H9 (cell line): ENCODE results near the gene SDR39U1. TPM values are rescaled to one million over a fixed set of nuclear protein-coding genes. Genes with fewer than 3 reads are reported as not detected.

Experiments
- DNase-seq: peaks from one replicate; pipeline ENCODE4 v3.0.0-alpha.2; 2017
- H2AFZ ChIP-seq: one replicate; pipeline ENCODE4 v1.6.1; 2013; ENCODE audit warnings: mild to moderate bottlenecking, low read length, control low read depth, moderate library complexity
- H2AK5ac ChIP-seq: 2 replicates; pipeline ENCODE4 v1.6.1; 2013; ENCODE audit warnings: low read length, control low read depth, mixed read lengths; ENCODE audit not compliant: insufficient read length
- H2BK120ac ChIP-seq: one replicate; pipeline ENCODE4 v1.6.1; 2013; ENCODE audit warnings: low read depth, mild to moderate bottlenecking, low read length, control low read depth, inconsistent platforms; ENCODE audit not compliant: poor library complexity, severe bottlenecking
- H2BK12ac ChIP-seq: 2 replicates; pipeline ENCODE4 v1.6.1; 2013; ENCODE audit warnings: low read length, control low read depth, mixed read lengths, low read depth; ENCODE audit not compliant: insufficient read length
- H2BK15ac ChIP-seq: 2 replicates; pipeline ENCODE4 v1.6.1; 2013; ENCODE audit warnings: low read depth, low read length, control low read depth
- H2BK20ac ChIP-seq: one replicate; pipeline ENCODE4 v1.6.1; 2013; ENCODE audit warnings: low read depth, mild to moderate bottlenecking, low read length, control low read depth, inconsistent platforms; ENCODE audit not compliant: poor library complexity, severe bottlenecking
- H2BK5ac ChIP-seq: 2 replicates; pipeline ENCODE4 v1.6.1; 2013; ENCODE audit warnings: low read length, control low read depth, mixed read lengths; ENCODE audit not compliant: insufficient read length
- H3K14ac ChIP-seq: 2 replicates; pipeline ENCODE4 v1.6.1; 2013; ENCODE audit warnings: low read length, control low read depth; ENCODE audit not compliant: insufficient read depth
- H3K18ac ChIP-seq: 2 replicates; pipeline ENCODE4 v1.6.1; 2013; ENCODE audit warnings: low read depth, mild to moderate bottlenecking, mixed read lengths, low read length, control low read depth; ENCODE audit not compliant: insufficient read length
- H3K23ac ChIP-seq: 2 replicates; pipeline ENCODE4 v1.6.1; 2013; ENCODE audit warnings: low read length, control low read depth, mixed read lengths, low read depth; ENCODE audit not compliant: insufficient read length
- H3K23me2 ChIP-seq: 2 replicates; pipeline ENCODE4 v1.6.1; 2013; ENCODE audit warnings: low read depth, mild to moderate bottlenecking, mixed read lengths, low read length, control low read depth; ENCODE audit not compliant: insufficient read length, poor library complexity, severe bottlenecking
- H3K27ac ChIP-seq: 2 replicates; pipeline ENCODE4 v1.5.1; 2013; ENCODE audit warnings: low read length, control low read depth, mixed read lengths, low read depth; ENCODE audit not compliant: insufficient read length
- H3K27me3 ChIP-seq: 2 replicates; pipeline ENCODE4 v1.6.1; 2013; ENCODE audit warnings: low read length, control low read depth, inconsistent platforms; ENCODE audit not compliant: insufficient read depth
- H3K4ac ChIP-seq: 2 replicates; pipeline ENCODE4 v1.6.1; 2013; ENCODE audit warnings: low read depth, mild to moderate bottlenecking, control low read depth, inconsistent platforms, low read length, moderate library complexity
- H3K4me1 ChIP-seq: 2 replicates; pipeline ENCODE4 v1.6.1; 2013; ENCODE audit warnings: low read length, control low read depth, inconsistent platforms; ENCODE audit not compliant: insufficient read depth
- H3K4me2 ChIP-seq: 2 replicates; pipeline ENCODE4 v1.6.1; 2013; ENCODE audit warnings: low read length, control low read depth, mixed read lengths; ENCODE audit not compliant: insufficient read length, insufficient read depth
- H3K56ac ChIP-seq: 2 replicates; pipeline ENCODE4 v1.6.1; 2013; ENCODE audit warnings: low read depth, mild to moderate bottlenecking, mixed read lengths, low read length, control low read depth; ENCODE audit not compliant: insufficient read length
- H3K79me1 ChIP-seq: 2 replicates; pipeline ENCODE4 v1.6.1; 2013; ENCODE audit warnings: low read depth, mild to moderate bottlenecking, moderate library complexity, low read length, control low read depth, inconsistent platforms; ENCODE audit not compliant: insufficient read depth, poor library complexity, severe bottlenecking
- H3K79me2 ChIP-seq: 2 replicates; pipeline ENCODE4 v1.6.1; 2013; ENCODE audit warnings: low read length, control low read depth, inconsistent platforms; ENCODE audit not compliant: insufficient read depth
- H3K9ac ChIP-seq: 2 replicates; pipeline ENCODE4 v1.6.1; 2013; ENCODE audit warnings: low read length, control low read depth, mixed read lengths; ENCODE audit not compliant: insufficient read length; ENCODE audit errors: extremely low read depth
- H3K9me3 ChIP-seq: one replicate; pipeline ENCODE4 v1.6.1; 2013; ENCODE audit warnings: low read depth, low read length, inconsistent platforms; ENCODE audit not compliant: control insufficient read depth
- H3T11ph ChIP-seq: one replicate; pipeline ENCODE4 v1.6.1; 2013; ENCODE audit warnings: mild to moderate bottlenecking, low read length, control low read depth, inconsistent platforms
- H4K20me1 ChIP-seq: one replicate; pipeline ENCODE4 v1.6.1; 2013; ENCODE audit not compliant: control insufficient read depth, insufficient read length, insufficient read depth
- H4K5ac ChIP-seq: 2 replicates; pipeline ENCODE4 v1.6.1; 2013; ENCODE audit warnings: low read depth, mild to moderate bottlenecking, mixed read lengths, low read length, control low read depth; ENCODE audit not compliant: insufficient read length
- H4K8ac ChIP-seq: replicated peaks from 2 replicates; pipeline ENCODE4 v1.6.1; 2013; ENCODE audit warnings: low read length, control low read depth, mixed read lengths, low read depth; ENCODE audit not compliant: insufficient read length
- H4K91ac ChIP-seq: 2 replicates; pipeline ENCODE4 v1.6.1; 2013; ENCODE audit warnings: low read depth, mild to moderate bottlenecking, moderate library complexity, mixed read lengths, low read length, control low read depth; ENCODE audit not compliant: insufficient read length
- H3K27ac Mint-ChIP-seq, 3 experiments: 2 replicates in 2 of 3; 3 replicates in 1 of 3; pipeline ENCODE4 v1.8.0; 2020 to 2021; ENCODE audit warnings: mixed read lengths in 3 of 3, mild to moderate bottlenecking in 1 of 3, moderate library complexity in 1 of 3
- H3K27me3 Mint-ChIP-seq: 2 replicates; pipeline ENCODE4 v1.8.0; 2021; ENCODE audit warnings: low read depth, mild to moderate bottlenecking, moderate library complexity, mixed read lengths
- H3K36me3 Mint-ChIP-seq, 3 experiments: 2 replicates in 2 of 3; 3 replicates in 1 of 3; pipeline ENCODE4 v1.8.0; 2020 to 2021; ENCODE audit warnings: low read depth in 3 of 3, mixed read lengths in 3 of 3; ENCODE audit not compliant: insufficient read depth in 1 of 3
- H3K4me1 Mint-ChIP-seq, 2 experiments: 2 replicates each; pipeline ENCODE4 v1.8.0; 2020; ENCODE audit warnings: mixed read lengths in 2 of 2
- H3K4me3 Mint-ChIP-seq, 2 experiments: 2 replicates in 1 of 2; 3 replicates in 1 of 2; pipeline ENCODE4 v1.8.0; 2020 to 2021; ENCODE audit warnings: mild to moderate bottlenecking in 2 of 2, mixed read lengths in 2 of 2, moderate library complexity in 1 of 2
- H3K9me3 Mint-ChIP-seq, 2 experiments: 2 replicates in 1 of 2; 3 replicates in 1 of 2; pipeline ENCODE4 v1.8.0; 2020; ENCODE audit warnings: mild to moderate bottlenecking in 2 of 2, mixed read lengths in 2 of 2, moderate library complexity in 1 of 2
- CTCF ChIP-seq: fragments of 200-600 bp; sonication (generic); conservative IDR thresholded peaks from 3 replicates; pipeline ENCODE4 v1.8.0; 2021; ENCODE audit warnings: antibody characterized with exemption, mild to moderate bottlenecking
- WGBS: extraction: QIAGEN DNeasy Blood & Tissue Kit; methylation state at CpG from one replicate; pipeline ENCODE4 v1.1.7; 2013; ENCODE audit warnings: missing lambda C conversion rate, low lambda C conversion rate, mixed read lengths; ENCODE audit not compliant: insufficient read length; ENCODE audit errors: extremely low coverage; 5-methylcytosine and 5-hydroxymethylcytosine counted together
- total RNA-seq: library from RNA; stranded (reverse); gene quantifications from 2 replicates; pipeline ENCODE4 v1.2.1, GENCODE V29; 2021

The SDR39U1 gene
- total RNA-seq, 1 experiment from 2014 or later: 56.2 TPM

GRCh38 chr14:24409956-24410355 is 32.6 kb downstream of the SDR39U1 start:
- H3K27me3 Mint-ChIP-seq: no peaks in the 10 kb centered on the region
- Histone ChIP-seq H4K91ac (no peak overlapping the region), H3K4me1 (no peaks in the 10 kb centered on the region), H3K9me3 (no peaks in the 10 kb centered on the region), H3K79me2 (no peaks in the 10 kb centered on the region), H2BK5ac (no peak overlapping the region), H3K27ac (no peak overlapping the region), H2AK5ac (no peak overlapping the region), H4K8ac (no peak overlapping the region), H2AFZ (no peak overlapping the region), H3K23me2 (no peaks in the 10 kb centered on the region), H3T11ph (no peak overlapping the region), H3K4me2 (no peak overlapping the region), H3K56ac (no peak overlapping the region), H2BK20ac (no peak overlapping the region), H3K14ac (no peak overlapping the region), H2BK12ac (no peak overlapping the region), H2BK15ac (no peak overlapping the region), H2BK120ac (no peak overlapping the region), H3K9ac (no peak overlapping the region), H4K5ac (no peak overlapping the region), H3K18ac (no peak overlapping the region), H4K20me1 (no peaks in the 10 kb centered on the region), H3K23ac (no peak overlapping the region), H3K4ac (no peak overlapping the region), H3K27me3 (no peaks in the 10 kb centered on the region), H3K79me1 (no peaks in the 10 kb centered on the region)
- no CpG with 5 or more reads among the region's 10 CpGs for WGBS
- H3K36me3 Mint-ChIP-seq: peaks cover 9 to 34% (median 23%) of the 10 kb centered on the region in 3 experiments; a peak in 6 of 7 replicates
- no peak overlapping the region for H3K27ac Mint-ChIP-seq
- TF ChIP-seq CTCF: no peak
- no peak overlapping the region for H3K4me3 Mint-ChIP-seq
- peak; percentile 16 for DNase-seq
- no peaks in the 10 kb centered on the region for H3K9me3 Mint-ChIP-seq
- H3K4me1 Mint-ChIP-seq: peaks cover 1 to 3% of the 10 kb centered on the region in 2 experiments
